K562 (cell line): ENCODE measurements around the gene JDP2. TPM values are rescaled to one million over a fixed set of nuclear protein-coding genes. Genes with fewer than 3 reads are reported as not detected.

Source experiments
- ATAC-seq: fragments of 200-7000 bp; cut with Tn5 transposase; 3 replicates; pipeline ENCODE4 v1.9.1; 2020; ENCODE audit warnings: moderate library complexity
- BruUV-seq: library from RNA; stranded (reverse); fragments of 400-500 nt; replicated peaks from 2 replicates; lab custom pipeline; 2021; lab: Mats Ljungman, UMichigan
- CTCF ChIA-PET: fragments of 300-600 bp; formaldehyde crosslinking; extraction: SDS; loops from one replicate; lab custom pipeline; 2021; ENCODE audit warnings: low intra/inter-chr PET ratio; lab: Yijun Ruan, JAX
- POLR2A ChIA-PET: fragments of 300-600, 350-650 bp; sonication (Branson Sonifier 250); formaldehyde crosslinking; extraction: SDS; loops from one replicate; lab custom pipeline; 2021; ENCODE audit warnings: antibody characterized with exemption, inconsistent platforms; lab: Yijun Ruan, JAX
- DNase-seq, 4 experiments: peaks; one replicate each; pipeline versions ENCODE4 v3.0.0 to v3.0.0-alpha.2; 2011 to 2018; ENCODE audit warnings: low spot score in 3 of 4, mixed read lengths in 3 of 4; ENCODE audit errors: extremely low read depth in 1 of 4
- FAIRE-seq: peaks from 2 replicates; lab custom pipeline; 2011; peaks lifted over from hg19 to GRCh38; lab: Jason Lieb, UNC
- H2AFZ ChIP-seq: 2 replicates; pipeline ENCODE4 v1.6.0; 2011; ENCODE audit warnings: low read depth, low read length, control low read depth, inconsistent platforms
- H3K27ac ChIP-seq: fragments of 200-600 bp; 3 replicates; pipeline ENCODE4 v1.8.0; 2011; ENCODE audit warnings: low read depth, mild to moderate bottlenecking, control low read depth, inconsistent platforms, low read length, moderate library complexity, mixed read lengths; ENCODE audit errors: extremely low read depth
- H3K27me3 ChIP-seq, 2 experiments: fragments of 300-600 bp in 1 of 2; 2 replicates in 1 of 2; 3 replicates in 1 of 2; pipeline versions ENCODE4 v1.6.0 to v1.8.0; 2011; ENCODE audit warnings: inconsistent platforms in 2 of 2, low read length in 2 of 2, mild to moderate bottlenecking in 1 of 2, mixed read lengths in 1 of 2, moderate library complexity in 1 of 2; ENCODE audit not compliant: control insufficient read depth in 2 of 2, insufficient read depth in 2 of 2
- H3K36me3 ChIP-seq: fragments of 300-600 bp; 3 replicates; pipeline ENCODE4 v1.8.0; 2011; ENCODE audit warnings: mild to moderate bottlenecking, low read length, inconsistent platforms; ENCODE audit not compliant: control insufficient read depth, insufficient read depth
- H3K4me1 ChIP-seq, 2 experiments: fragments of 200-600 bp in 1 of 2; replicated peaks in 1 of 2; 2 replicates in 1 of 2; 3 replicates in 1 of 2; pipeline versions ENCODE4 v1.5.1 to v1.8.0; 2011; ENCODE audit warnings: inconsistent platforms in 2 of 2, low read length in 2 of 2, mild to moderate bottlenecking in 1 of 2, mixed read lengths in 1 of 2, moderate library complexity in 1 of 2; ENCODE audit not compliant: control insufficient read depth in 2 of 2, insufficient read depth in 2 of 2
- H3K4me2 ChIP-seq: 2 replicates; pipeline ENCODE4 v1.6.1; 2011; ENCODE audit warnings: low read length, control low read depth, inconsistent platforms, mixed read lengths; ENCODE audit not compliant: insufficient read depth
- H3K4me3 ChIP-seq: fragments of 200-600 bp; sonication (generic), shearing (Covaris generic); 2 replicates; pipeline ENCODE4 v1.5.1; 2016; ENCODE audit warnings: control low read depth, inconsistent platforms
- H3K79me2 ChIP-seq: fragments of 200-600 bp; 3 replicates; pipeline ENCODE4 v1.8.0; 2011; ENCODE audit warnings: low read length, inconsistent platforms; ENCODE audit not compliant: control insufficient read depth, insufficient read depth
- H3K9ac ChIP-seq, 2 experiments: 2 replicates each; pipeline versions ENCODE4 v1.6.0 to v1.6.1; 2011; ENCODE audit warnings: low read depth in 2 of 2, low read length in 2 of 2, control low read depth in 1 of 2, inconsistent platforms in 1 of 2, mild to moderate bottlenecking in 1 of 2, mixed read lengths in 1 of 2; ENCODE audit not compliant: insufficient read depth in 1 of 2
- H3K9me1 ChIP-seq: one replicate; pipeline ENCODE4 v1.6.0; 2011; ENCODE audit warnings: inconsistent platforms, mild to moderate bottlenecking, low read length, moderate library complexity; ENCODE audit not compliant: control insufficient read depth, insufficient read depth
- H3K9me3 ChIP-seq: replicated peaks from 2 replicates; pipeline ENCODE4 v1.5.1; 2011; ENCODE audit warnings: low read depth, low read length, inconsistent platforms; ENCODE audit not compliant: control insufficient read depth, insufficient read depth
- H4K20me1 ChIP-seq: replicated peaks from 2 replicates; pipeline ENCODE4 v1.6.1; 2011; ENCODE audit warnings: low read length, inconsistent platforms, mixed read lengths; ENCODE audit not compliant: control insufficient read depth, insufficient read depth
- RBM25 ChIP-seq: fragments of 200-400 bp; formaldehyde crosslinking; IDR thresholded peaks from 2 replicates; pipeline ENCODE4 v1.6.1; 2018; ENCODE audit warnings: low read length, low read depth, moderate library complexity; ENCODE audit not compliant: severe bottlenecking
- RREB1 ChIP-seq: fragments of 250-450 bp; sonication (Bioruptor Pico); IDR thresholded peaks from 2 replicates; pipeline ENCODE4 v1.4.0; 2020
- ZFP36 ChIP-seq: fragments of 150-350 bp; IDR thresholded peaks from 2 replicates; pipeline ENCODE4 v1.6.1; 2018; ENCODE audit warnings: low read length, low read depth; ENCODE audit not compliant: partially characterized antibody
- WGBS: fragments of 100-300 bp; shearing (Covaris generic); methylation state at CpG from one replicate; pipeline ENCODE4 v1.1.6; 2016; ENCODE audit warnings: low coverage, mixed read lengths; ENCODE audit not compliant: insufficient coverage; ENCODE audit errors: missing lambda C conversion rate; 5-methylcytosine and 5-hydroxymethylcytosine counted together
- in situ Hi-C: fragments of 300-500 bp; cut with MboI; formaldehyde crosslinking; loops from 4 replicates; pipeline ENCODE4 v1.15.0; 2018; ENCODE audit warnings: inconsistent platforms, mixed read lengths
- intact Hi-C: fragments of 100-400 bp; cut with micrococcal nuclease; formaldehyde crosslinking; loops from 2 replicates; pipeline ENCODE4 v1.14.2; 2022
- polyA plus RNA-seq, 8 experiments: library from polyadenylated mRNA; depleted of rRNA in 4 of 8; stranded (reverse) in 5 of 8; unstranded in 3 of 8; fragments of >200 nt; fragmentation: Nextera tagmentation in 2 of 8; fragmentation: Illumina TruSeq in 1 of 8; extraction: Ambion mirVana in 2 of 8; extraction: Trizol in 1 of 8; gene quantifications; 2 replicates each; pipeline versions ENCODE4 v1.2.1 to v1.2.3, GENCODE V29; 2011 to 2014; ENCODE audit warnings: inconsistent platforms in 1 of 8, missing spikeins in 1 of 8
- total RNA-seq, 7 experiments: library from RNA; depleted of rRNA in 6 of 7; stranded (reverse); fragments of >200 nt in 6 of 7; fragmentation: Illumina TruSeq in 2 of 7; extraction: Trizol in 2 of 7; gene quantifications; 2 replicates each; pipeline versions ENCODE4 v1.2.1 to v1.2.3, GENCODE V29; 2011 to 2021; ENCODE audit warnings: low replicate concordance in 1 of 7

Gene JDP2
- total and polyA plus RNA-seq, 9 of the 15 experiments (the other 6 are each of a cell fraction or from before 2014, with no cell fraction given): 0.27 to 13.8 (median 3.1) TPM

- DNase-seq (no peak), ATAC-seq (no peak), FAIRE-seq (no peak)
- Histone ChIP-seq H2AFZ (no peak overlapping the region), H3K9ac (no peak overlapping the region), H3K79me2 (no peaks in the 10 kb centered on the region), H3K9me3 (no peaks in the 10 kb centered on the region), H3K9me1 (no peaks in the 10 kb centered on the region), H3K4me2 (no peak overlapping the region), H3K4me1 (peaks cover 0 to 16% of the 10 kb centered on the region in 2 experiments; a peak in 3 of 5 replicates), H3K4me3 (no peak overlapping the region), H3K27me3 (no peaks in the 10 kb centered on the region), H3K27ac (no peak overlapping the region), H3K36me3 (no peaks in the 10 kb centered on the region), H4K20me1 (peaks cover 5% of the 10 kb centered on the region; the same call in 1 of the 2 replicates)
- CTCF ChIA-PET: no interaction called here
- peak; percentile 67 for TF ChIP-seq RBM25
- no peak for TF ChIP-seq RREB1 (CRISPR knock-in tag)
- peak; percentile 55 for TF ChIP-seq ZFP36
- in situ Hi-C loops: no loop called here
- intact Hi-C loops: no loop called here
- POLR2A ChIA-PET: no interaction called here
- WGBS: 45% methylated on average over 3 of the region's 4 CpGs
- BruUV-seq: no TSS peak
Observed at GRCh38 chr14:75431827-75432226, 4.0 kb downstream of the JDP2 start.
